GM12872 (cell line): ENCODE measurements around the gene MPZL1.

Experiments used
- TF ChIP-seq, protein P1 (sequence below): IDR thresholded peaks from 3 replicates; pipeline ENCODE4 v1.5.1; 2011; ENCODE audit warnings: low read depth, mild to moderate bottlenecking, low read length, moderate library complexity; ENCODE audit not compliant: insufficient read depth

The MPZL1 gene

DNA sequence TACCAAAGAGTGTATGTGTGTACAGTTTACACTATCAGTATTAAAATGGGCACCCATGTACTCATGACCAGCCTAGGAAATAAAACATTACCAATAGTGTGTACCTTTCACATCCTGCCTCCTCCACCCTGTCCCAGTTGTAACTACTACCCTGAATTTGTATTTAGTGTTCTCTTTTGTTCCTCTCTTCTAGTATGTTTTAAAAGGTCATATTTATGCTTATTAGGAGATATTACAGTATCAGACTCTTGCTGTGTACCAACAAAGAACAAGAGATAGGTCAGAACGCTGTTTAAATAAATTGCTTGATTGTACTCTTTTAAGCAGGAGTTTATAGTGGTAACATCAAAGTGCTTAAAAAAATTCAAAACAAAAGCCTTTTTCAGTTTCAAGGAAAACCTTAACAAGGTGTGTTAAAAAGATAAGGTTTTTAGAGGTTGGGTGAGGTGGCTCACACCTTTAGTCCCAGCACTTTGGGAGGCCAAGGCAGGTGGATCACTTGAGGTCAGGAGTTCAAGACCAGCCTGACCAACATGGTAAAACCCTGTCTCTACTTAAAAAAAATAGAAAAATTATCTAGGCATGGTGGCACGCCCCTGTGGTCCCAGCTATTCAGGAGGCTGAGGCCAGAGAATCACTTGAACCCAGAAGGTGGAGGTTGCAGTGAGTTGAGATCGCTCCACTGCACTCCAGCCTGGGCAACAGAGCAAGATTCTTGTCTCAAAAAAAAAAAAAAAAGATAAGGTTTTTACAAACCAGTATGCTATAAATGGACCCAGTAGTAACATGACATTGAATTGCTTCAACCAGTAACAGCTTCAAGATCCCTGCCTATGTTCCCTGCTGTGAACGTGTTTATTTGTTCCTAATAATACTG, 35.9 kb downstream of the MPZL1 start:
- TF ChIP-seq, protein P1, sequence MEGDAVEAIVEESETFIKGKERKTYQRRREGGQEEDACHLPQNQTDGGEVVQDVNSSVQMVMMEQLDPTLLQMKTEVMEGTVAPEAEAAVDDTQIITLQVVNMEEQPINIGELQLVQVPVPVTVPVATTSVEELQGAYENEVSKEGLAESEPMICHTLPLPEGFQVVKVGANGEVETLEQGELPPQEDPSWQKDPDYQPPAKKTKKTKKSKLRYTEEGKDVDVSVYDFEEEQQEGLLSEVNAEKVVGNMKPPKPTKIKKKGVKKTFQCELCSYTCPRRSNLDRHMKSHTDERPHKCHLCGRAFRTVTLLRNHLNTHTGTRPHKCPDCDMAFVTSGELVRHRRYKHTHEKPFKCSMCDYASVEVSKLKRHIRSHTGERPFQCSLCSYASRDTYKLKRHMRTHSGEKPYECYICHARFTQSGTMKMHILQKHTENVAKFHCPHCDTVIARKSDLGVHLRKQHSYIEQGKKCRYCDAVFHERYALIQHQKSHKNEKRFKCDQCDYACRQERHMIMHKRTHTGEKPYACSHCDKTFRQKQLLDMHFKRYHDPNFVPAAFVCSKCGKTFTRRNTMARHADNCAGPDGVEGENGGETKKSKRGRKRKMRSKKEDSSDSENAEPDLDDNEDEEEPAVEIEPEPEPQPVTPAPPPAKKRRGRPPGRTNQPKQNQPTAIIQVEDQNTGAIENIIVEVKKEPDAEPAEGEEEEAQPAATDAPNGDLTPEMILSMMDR = no peak

DNA sequence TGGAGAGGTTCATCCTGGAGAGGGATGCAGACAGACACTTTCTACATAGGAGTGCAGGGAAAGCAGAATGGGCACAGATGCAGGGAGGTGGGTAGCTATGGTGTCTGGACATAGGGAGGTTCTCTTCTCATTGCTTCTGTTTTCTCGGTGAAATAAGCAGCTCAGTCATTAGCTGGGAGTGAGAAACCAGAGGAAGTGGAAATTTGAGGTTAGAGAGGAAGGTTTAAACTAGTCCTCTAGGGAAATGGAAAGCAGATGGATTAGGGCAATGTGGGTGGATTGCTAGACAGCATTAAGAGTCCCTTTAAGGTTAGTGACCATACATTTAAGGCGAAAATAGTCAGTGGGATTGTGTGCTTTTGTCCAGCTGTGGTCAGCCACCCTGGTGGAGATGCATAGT, 39.6 kb downstream of the MPZL1 start:
- TF ChIP-seq, protein P1 = no peak

DNA sequence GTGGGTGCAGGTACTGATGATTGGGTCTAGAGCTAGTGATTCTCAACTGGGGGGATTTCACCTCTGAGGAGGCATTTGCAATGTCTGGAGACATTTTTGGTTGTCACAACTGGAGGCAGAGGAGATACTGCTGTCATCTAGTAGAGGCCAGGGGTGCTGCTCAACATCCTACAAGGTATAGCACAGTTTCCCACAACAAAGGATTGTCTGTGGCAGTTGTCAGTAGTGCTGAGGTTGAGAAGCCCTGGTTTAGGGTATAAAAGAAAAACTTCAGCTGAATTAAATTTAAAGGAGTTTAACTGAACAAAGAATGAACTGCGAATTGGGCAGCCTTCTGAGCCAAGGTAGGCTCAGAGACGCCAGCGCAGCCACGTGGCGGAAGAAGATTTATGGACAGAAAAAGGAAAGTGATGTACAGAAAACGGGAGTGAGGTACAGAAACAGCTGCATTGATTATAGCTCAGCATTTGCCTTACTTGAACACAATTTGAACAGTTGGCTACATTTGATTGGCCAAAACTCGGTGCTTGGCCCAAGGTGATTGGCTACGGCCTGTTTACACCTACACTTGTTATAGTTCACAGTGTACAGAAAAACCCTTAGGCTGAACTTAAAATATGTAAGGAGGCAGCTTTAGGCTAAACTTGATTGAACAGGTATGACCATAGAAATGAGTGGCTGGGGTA, 40.4 kb downstream of the MPZL1 start:
- TF ChIP-seq, protein P1 = no peak

DNA sequence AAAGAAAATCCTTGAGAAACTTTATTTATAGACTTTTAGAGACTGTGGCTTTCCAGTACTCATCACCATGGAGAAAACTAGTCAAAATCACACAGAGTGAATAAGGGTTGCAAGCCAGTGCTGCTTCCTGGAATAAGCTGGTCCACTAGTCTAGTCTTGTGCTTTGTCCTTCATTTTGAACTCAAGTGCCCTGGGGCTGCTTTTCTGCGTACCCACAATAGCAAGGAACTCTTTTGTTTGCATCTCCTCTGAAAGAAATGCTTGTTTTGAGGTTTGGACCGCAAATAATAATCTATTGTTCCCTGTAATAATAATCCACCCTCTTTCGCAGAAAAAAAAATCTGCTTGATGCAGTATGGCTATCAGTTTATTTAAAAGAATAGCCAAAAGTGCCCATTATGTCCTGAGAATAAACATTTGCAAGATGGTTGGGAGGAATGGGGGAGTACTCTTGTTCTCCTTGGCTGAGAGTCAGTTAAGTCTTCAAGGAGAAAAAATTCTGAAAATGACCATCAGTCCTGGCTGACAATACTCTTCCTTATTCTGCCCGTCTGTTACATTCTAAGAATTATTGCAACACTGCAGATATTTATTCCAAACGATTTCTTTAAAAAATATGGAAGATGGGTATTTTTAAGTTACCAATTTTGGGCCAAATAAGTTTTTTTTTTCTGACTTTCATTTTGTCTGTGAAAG, 41.9 kb downstream of the MPZL1 start:
- TF ChIP-seq, protein P1 = no peak

DNA sequence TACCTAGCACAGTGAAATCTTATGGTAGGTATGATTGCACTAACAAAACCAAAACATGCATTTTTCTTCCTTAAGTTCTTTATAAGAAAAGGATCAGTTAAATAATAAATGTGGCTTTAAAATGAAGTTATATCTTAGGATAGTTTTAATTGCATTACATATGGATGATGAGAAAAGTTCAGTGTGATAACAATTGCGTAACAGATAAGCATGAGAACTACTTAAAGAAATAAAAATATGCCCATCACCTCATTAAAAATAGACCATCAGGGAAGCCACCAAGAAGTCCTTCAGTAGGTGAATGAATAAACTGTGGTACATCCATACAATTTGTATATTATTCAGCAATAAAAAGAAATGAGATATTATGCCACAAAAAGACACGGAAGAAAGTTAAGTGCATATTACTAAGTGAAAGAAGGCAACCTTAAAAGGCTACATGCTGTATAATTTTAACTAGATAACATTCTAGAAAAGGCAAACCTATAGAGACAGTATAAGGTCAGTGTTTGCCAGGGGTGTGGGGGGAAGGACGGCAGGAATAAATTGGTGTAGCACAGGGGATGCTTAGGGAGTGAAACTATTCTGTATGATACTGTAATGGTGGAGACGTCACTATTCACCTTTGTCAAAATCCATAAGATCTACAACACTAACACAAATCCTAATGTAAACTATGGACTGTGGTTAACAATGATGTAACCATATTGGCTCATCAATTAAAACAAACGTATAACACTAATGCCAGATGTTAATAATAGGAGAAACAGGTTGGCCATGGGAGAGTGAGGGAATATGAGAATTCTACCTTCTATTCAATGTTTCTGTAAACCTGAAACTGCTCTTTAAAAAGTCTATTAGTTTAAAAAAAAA, 42.9 kb downstream of the MPZL1 start:
- TF ChIP-seq, protein P1 = no peak

DNA sequence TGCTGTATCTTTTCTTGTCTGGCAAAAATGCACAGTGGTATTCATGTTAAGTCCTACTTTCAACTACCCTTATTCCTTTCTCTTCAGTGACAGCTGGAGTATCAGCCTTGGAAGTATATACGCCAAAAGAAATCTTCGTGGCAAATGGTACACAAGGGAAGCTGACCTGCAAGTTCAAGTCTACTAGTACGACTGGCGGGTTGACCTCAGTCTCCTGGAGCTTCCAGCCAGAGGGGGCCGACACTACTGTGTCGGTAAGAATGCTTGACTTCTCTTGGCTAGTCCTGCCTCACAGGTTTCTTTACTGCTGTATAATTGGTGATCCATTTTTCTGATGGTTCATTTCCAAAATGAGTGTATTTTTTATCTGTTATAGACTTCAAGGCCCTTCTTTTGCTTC, 43.7 kb downstream of the MPZL1 start:
- TF ChIP-seq, protein P1 = no peak

DNA sequence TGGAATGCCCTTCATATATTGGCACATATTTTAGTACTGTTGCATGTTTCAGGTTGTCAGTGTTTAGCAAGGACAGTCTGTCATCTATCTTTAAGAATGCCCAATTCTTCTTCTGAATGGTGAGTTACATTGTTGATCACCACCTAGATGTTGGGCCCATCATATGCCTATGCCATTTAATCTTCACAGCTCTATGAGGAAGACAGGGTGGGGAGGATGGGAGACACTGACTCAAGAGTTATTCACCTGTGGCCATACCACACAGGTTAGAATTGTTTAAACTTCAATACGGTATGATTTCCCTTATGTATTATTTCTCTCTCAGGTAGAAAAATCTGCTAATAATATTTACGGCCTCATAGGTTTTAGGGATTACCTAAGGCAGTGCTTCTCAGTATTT, 44.8 kb downstream of the MPZL1 start:
- TF ChIP-seq, protein P1 = no peak
